Gastroesophageal sphincter (tissue), 3 donors: ENCODE data around the gene ZNF620.
A peak's percentile ranks its signal among the peaks of the same experiment; 100 is the strongest.

ENCODE experiments used
- POLR2A ChIP-seq, 2 donors: fragments of 450-650 bp; IDR thresholded peaks; one replicate each; pipeline ENCODE4 v1.6.1; 2017; ENCODE audit warnings: antibody characterized with exemption in 2 of 2, mild to moderate bottlenecking in 2 of 2, moderate library complexity in 1 of 2
- POLR2AphosphoS5 ChIP-seq: sonication (generic); formaldehyde crosslinking; IDR thresholded peaks from one replicate; pipeline ENCODE4 v1.6.1; 2017; ENCODE audit warnings: antibody characterized with exemption
- TF ChIP-seq, protein P1 (sequence below), 4 experiments: fragments of 200-600 bp in 2 of 4; fragments of 450-650 bp in 2 of 4; sonication (generic) in 1 of 4; IDR thresholded peaks; one replicate each; pipeline ENCODE4 v1.5.1; 2017 to 2019; ENCODE audit warnings: antibody characterized with exemption in 4 of 4, mild to moderate bottlenecking in 2 of 4, moderate library complexity in 2 of 4

DNA sequence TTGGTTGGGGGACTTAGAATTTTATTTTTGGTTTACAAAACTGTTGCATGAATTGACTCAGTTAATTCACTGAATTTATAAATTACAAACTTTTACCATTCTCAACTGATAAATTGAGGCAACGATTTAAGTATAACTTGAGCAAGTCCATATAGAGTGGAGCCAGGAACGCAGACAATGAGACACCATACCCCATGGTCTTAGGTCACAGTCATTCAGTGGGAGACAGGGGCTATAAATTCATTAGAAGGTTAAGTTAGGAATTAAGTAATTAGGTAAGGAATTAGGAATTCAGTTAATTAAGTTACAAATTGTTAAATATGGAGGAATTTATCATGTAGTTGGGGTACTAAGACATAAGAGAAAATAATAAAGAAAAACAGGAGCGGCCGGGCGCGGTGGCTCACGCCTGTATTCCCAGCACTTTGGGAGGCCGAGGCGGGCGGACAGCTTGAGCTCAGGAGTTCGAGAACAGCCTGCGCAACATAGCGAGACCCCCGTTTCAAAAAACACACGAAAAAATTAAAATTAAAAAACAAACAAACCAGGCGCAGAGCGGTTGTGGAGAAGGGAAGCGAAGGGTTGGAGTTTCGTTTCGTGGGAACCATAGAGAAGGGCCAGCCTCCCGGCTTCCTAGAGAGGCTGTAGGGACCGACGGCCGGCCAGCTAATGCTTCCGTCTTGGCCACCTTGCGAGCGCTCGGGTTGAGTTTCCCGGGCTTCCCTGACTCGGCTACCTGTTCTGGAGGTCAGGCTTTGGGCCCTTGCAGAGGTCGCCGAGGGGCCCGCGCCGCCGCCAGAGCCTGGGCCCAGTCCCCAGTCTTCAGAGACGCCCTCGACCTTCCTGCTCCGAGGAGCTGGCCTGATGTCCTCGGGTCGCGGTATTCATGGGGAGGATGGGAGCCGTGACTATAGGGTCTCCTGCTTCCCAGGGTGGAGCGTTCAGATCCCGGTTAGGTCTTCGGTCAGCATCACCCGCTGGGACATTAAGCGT is 29.1 kb upstream of the ZNF620 start, which contains the start of gene ZNF619:
- TF ChIP-seq POLR2AphosphoS5, result no peak
- peak in 1 of 2 donors; percentile 18 for TF ChIP-seq POLR2A (IDR thresholded peaks at IDR 0.05)
- TF ChIP-seq, protein P1, sequence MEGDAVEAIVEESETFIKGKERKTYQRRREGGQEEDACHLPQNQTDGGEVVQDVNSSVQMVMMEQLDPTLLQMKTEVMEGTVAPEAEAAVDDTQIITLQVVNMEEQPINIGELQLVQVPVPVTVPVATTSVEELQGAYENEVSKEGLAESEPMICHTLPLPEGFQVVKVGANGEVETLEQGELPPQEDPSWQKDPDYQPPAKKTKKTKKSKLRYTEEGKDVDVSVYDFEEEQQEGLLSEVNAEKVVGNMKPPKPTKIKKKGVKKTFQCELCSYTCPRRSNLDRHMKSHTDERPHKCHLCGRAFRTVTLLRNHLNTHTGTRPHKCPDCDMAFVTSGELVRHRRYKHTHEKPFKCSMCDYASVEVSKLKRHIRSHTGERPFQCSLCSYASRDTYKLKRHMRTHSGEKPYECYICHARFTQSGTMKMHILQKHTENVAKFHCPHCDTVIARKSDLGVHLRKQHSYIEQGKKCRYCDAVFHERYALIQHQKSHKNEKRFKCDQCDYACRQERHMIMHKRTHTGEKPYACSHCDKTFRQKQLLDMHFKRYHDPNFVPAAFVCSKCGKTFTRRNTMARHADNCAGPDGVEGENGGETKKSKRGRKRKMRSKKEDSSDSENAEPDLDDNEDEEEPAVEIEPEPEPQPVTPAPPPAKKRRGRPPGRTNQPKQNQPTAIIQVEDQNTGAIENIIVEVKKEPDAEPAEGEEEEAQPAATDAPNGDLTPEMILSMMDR (IDR thresholded peaks at IDR 0.05), result no peak
